H9 (cell line): ENCODE measurements around the gene C4orf51. TPM values are rescaled to one million over a fixed set of nuclear protein-coding genes. Genes with fewer than 3 reads are reported as not detected.

Source experiments
- DNase-seq: peaks from one replicate; pipeline ENCODE4 v3.0.0-alpha.2; 2017
- H2AFZ ChIP-seq: one replicate; pipeline ENCODE4 v1.6.1; 2013; ENCODE audit warnings: mild to moderate bottlenecking, low read length, control low read depth, moderate library complexity
- H2AK5ac ChIP-seq: 2 replicates; pipeline ENCODE4 v1.6.1; 2013; ENCODE audit warnings: low read length, control low read depth, mixed read lengths; ENCODE audit not compliant: insufficient read length
- H2BK120ac ChIP-seq: one replicate; pipeline ENCODE4 v1.6.1; 2013; ENCODE audit warnings: low read depth, mild to moderate bottlenecking, low read length, control low read depth, inconsistent platforms; ENCODE audit not compliant: poor library complexity, severe bottlenecking
- H2BK12ac ChIP-seq: 2 replicates; pipeline ENCODE4 v1.6.1; 2013; ENCODE audit warnings: low read length, control low read depth, mixed read lengths, low read depth; ENCODE audit not compliant: insufficient read length
- H2BK15ac ChIP-seq: 2 replicates; pipeline ENCODE4 v1.6.1; 2013; ENCODE audit warnings: low read depth, low read length, control low read depth
- H2BK20ac ChIP-seq: one replicate; pipeline ENCODE4 v1.6.1; 2013; ENCODE audit warnings: low read depth, mild to moderate bottlenecking, low read length, control low read depth, inconsistent platforms; ENCODE audit not compliant: poor library complexity, severe bottlenecking
- H2BK5ac ChIP-seq: 2 replicates; pipeline ENCODE4 v1.6.1; 2013; ENCODE audit warnings: low read length, control low read depth, mixed read lengths; ENCODE audit not compliant: insufficient read length
- H3K14ac ChIP-seq: 2 replicates; pipeline ENCODE4 v1.6.1; 2013; ENCODE audit warnings: low read length, control low read depth; ENCODE audit not compliant: insufficient read depth
- H3K18ac ChIP-seq: 2 replicates; pipeline ENCODE4 v1.6.1; 2013; ENCODE audit warnings: low read depth, mild to moderate bottlenecking, mixed read lengths, low read length, control low read depth; ENCODE audit not compliant: insufficient read length
- H3K23ac ChIP-seq: 2 replicates; pipeline ENCODE4 v1.6.1; 2013; ENCODE audit warnings: low read length, control low read depth, mixed read lengths, low read depth; ENCODE audit not compliant: insufficient read length
- H3K23me2 ChIP-seq: 2 replicates; pipeline ENCODE4 v1.6.1; 2013; ENCODE audit warnings: low read depth, mild to moderate bottlenecking, mixed read lengths, low read length, control low read depth; ENCODE audit not compliant: insufficient read length, poor library complexity, severe bottlenecking
- H3K27ac ChIP-seq: 2 replicates; pipeline ENCODE4 v1.5.1; 2013; ENCODE audit warnings: low read length, control low read depth, mixed read lengths, low read depth; ENCODE audit not compliant: insufficient read length
- H3K27me3 ChIP-seq: 2 replicates; pipeline ENCODE4 v1.6.1; 2013; ENCODE audit warnings: low read length, control low read depth, inconsistent platforms; ENCODE audit not compliant: insufficient read depth
- H3K4ac ChIP-seq: 2 replicates; pipeline ENCODE4 v1.6.1; 2013; ENCODE audit warnings: low read depth, mild to moderate bottlenecking, control low read depth, inconsistent platforms, low read length, moderate library complexity
- H3K4me1 ChIP-seq: 2 replicates; pipeline ENCODE4 v1.6.1; 2013; ENCODE audit warnings: low read length, control low read depth, inconsistent platforms; ENCODE audit not compliant: insufficient read depth
- H3K4me2 ChIP-seq: 2 replicates; pipeline ENCODE4 v1.6.1; 2013; ENCODE audit warnings: low read length, control low read depth, mixed read lengths; ENCODE audit not compliant: insufficient read length, insufficient read depth
- H3K56ac ChIP-seq: 2 replicates; pipeline ENCODE4 v1.6.1; 2013; ENCODE audit warnings: low read depth, mild to moderate bottlenecking, mixed read lengths, low read length, control low read depth; ENCODE audit not compliant: insufficient read length
- H3K79me1 ChIP-seq: 2 replicates; pipeline ENCODE4 v1.6.1; 2013; ENCODE audit warnings: low read depth, mild to moderate bottlenecking, moderate library complexity, low read length, control low read depth, inconsistent platforms; ENCODE audit not compliant: insufficient read depth, poor library complexity, severe bottlenecking
- H3K79me2 ChIP-seq: 2 replicates; pipeline ENCODE4 v1.6.1; 2013; ENCODE audit warnings: low read length, control low read depth, inconsistent platforms; ENCODE audit not compliant: insufficient read depth
- H3K9ac ChIP-seq: 2 replicates; pipeline ENCODE4 v1.6.1; 2013; ENCODE audit warnings: low read length, control low read depth, mixed read lengths; ENCODE audit not compliant: insufficient read length; ENCODE audit errors: extremely low read depth
- H3K9me3 ChIP-seq: one replicate; pipeline ENCODE4 v1.6.1; 2013; ENCODE audit warnings: low read depth, low read length, inconsistent platforms; ENCODE audit not compliant: control insufficient read depth
- H3T11ph ChIP-seq: one replicate; pipeline ENCODE4 v1.6.1; 2013; ENCODE audit warnings: mild to moderate bottlenecking, low read length, control low read depth, inconsistent platforms
- H4K20me1 ChIP-seq: one replicate; pipeline ENCODE4 v1.6.1; 2013; ENCODE audit not compliant: control insufficient read depth, insufficient read length, insufficient read depth
- H4K5ac ChIP-seq: 2 replicates; pipeline ENCODE4 v1.6.1; 2013; ENCODE audit warnings: low read depth, mild to moderate bottlenecking, mixed read lengths, low read length, control low read depth; ENCODE audit not compliant: insufficient read length
- H4K8ac ChIP-seq: replicated peaks from 2 replicates; pipeline ENCODE4 v1.6.1; 2013; ENCODE audit warnings: low read length, control low read depth, mixed read lengths, low read depth; ENCODE audit not compliant: insufficient read length
- H4K91ac ChIP-seq: 2 replicates; pipeline ENCODE4 v1.6.1; 2013; ENCODE audit warnings: low read depth, mild to moderate bottlenecking, moderate library complexity, mixed read lengths, low read length, control low read depth; ENCODE audit not compliant: insufficient read length
- H3K27ac Mint-ChIP-seq, 3 experiments: 2 replicates in 2 of 3; 3 replicates in 1 of 3; pipeline ENCODE4 v1.8.0; 2020 to 2021; ENCODE audit warnings: mixed read lengths in 3 of 3, mild to moderate bottlenecking in 1 of 3, moderate library complexity in 1 of 3
- H3K27me3 Mint-ChIP-seq: 2 replicates; pipeline ENCODE4 v1.8.0; 2021; ENCODE audit warnings: low read depth, mild to moderate bottlenecking, moderate library complexity, mixed read lengths
- H3K36me3 Mint-ChIP-seq, 3 experiments: 2 replicates in 2 of 3; 3 replicates in 1 of 3; pipeline ENCODE4 v1.8.0; 2020 to 2021; ENCODE audit warnings: low read depth in 3 of 3, mixed read lengths in 3 of 3; ENCODE audit not compliant: insufficient read depth in 1 of 3
- H3K4me1 Mint-ChIP-seq, 2 experiments: 2 replicates each; pipeline ENCODE4 v1.8.0; 2020; ENCODE audit warnings: mixed read lengths in 2 of 2
- H3K4me3 Mint-ChIP-seq, 2 experiments: 2 replicates in 1 of 2; 3 replicates in 1 of 2; pipeline ENCODE4 v1.8.0; 2020 to 2021; ENCODE audit warnings: mild to moderate bottlenecking in 2 of 2, mixed read lengths in 2 of 2, moderate library complexity in 1 of 2
- H3K9me3 Mint-ChIP-seq, 2 experiments: 2 replicates in 1 of 2; 3 replicates in 1 of 2; pipeline ENCODE4 v1.8.0; 2020; ENCODE audit warnings: mild to moderate bottlenecking in 2 of 2, mixed read lengths in 2 of 2, moderate library complexity in 1 of 2
- WGBS: extraction: QIAGEN DNeasy Blood & Tissue Kit; methylation state at CpG from one replicate; pipeline ENCODE4 v1.1.7; 2013; ENCODE audit warnings: missing lambda C conversion rate, low lambda C conversion rate, mixed read lengths; ENCODE audit not compliant: insufficient read length; ENCODE audit errors: extremely low coverage; 5-methylcytosine and 5-hydroxymethylcytosine counted together
- total RNA-seq: library from RNA; stranded (reverse); gene quantifications from 2 replicates; pipeline ENCODE4 v1.2.1, GENCODE V29; 2021
- TF ChIP-seq, protein P1 (sequence below): fragments of 200-600 bp; sonication (generic); conservative IDR thresholded peaks from 3 replicates; pipeline ENCODE4 v1.8.0; 2021; ENCODE audit warnings: antibody characterized with exemption, mild to moderate bottlenecking

Gene C4orf51
- total RNA-seq, 1 experiment from 2014 or later = 6.0 TPM

DNA sequence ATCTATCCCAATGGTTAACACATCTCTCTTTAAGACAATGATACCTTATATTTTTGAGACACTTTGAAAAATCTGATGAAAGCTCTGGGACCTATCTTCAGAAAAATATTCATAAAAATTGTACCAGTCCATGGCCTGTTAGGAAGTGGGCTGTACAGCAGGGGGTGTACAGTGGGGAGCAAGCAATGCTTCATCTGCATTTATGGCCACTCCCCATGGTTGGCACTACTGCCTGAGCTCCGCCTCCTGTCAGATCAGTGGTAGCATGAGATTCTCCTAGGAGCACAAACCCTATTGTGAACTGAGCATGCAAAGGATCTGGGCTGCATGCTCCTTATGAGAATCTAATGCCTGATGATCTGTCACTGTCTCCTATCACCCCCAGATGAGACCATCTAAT is 42.6 kb downstream of the C4orf51 start:
- H2BK12ac ChIP-seq = no peak overlapping the region
- no peak overlapping the region for H3K23ac ChIP-seq
- no peak overlapping the region for H3K18ac ChIP-seq
- H2BK15ac ChIP-seq = no peak overlapping the region
- H2BK20ac ChIP-seq = no peak overlapping the region
- no peaks in the 10 kb centered on the region for H3K79me2 ChIP-seq
- H2BK120ac ChIP-seq = no peak overlapping the region
- H3K9ac ChIP-seq = no peak overlapping the region
- peaks cover 3% of the 10 kb centered on the region; the same call in 1 of the 2 replicates for H3K4me1 ChIP-seq
- peaks cover 8% of the 10 kb centered on the region for H3K9me3 ChIP-seq
- peaks cover 10 to 12% of the 10 kb centered on the region in 2 experiments for H3K4me1 Mint-ChIP-seq
- H3K4ac ChIP-seq = no peak overlapping the region
- H3K36me3 Mint-ChIP-seq = peaks cover 4 to 29% (median 12%) of the 10 kb centered on the region in 3 experiments
- no peaks in the 10 kb centered on the region for H4K20me1 ChIP-seq
- no peak overlapping the region for H4K91ac ChIP-seq
- no peak overlapping the region for H3K27ac ChIP-seq
- H2AK5ac ChIP-seq = no peak overlapping the region
- no peak overlapping the region for H3K4me3 Mint-ChIP-seq
- no peak overlapping the region for H4K5ac ChIP-seq
- H3T11ph ChIP-seq = no peak overlapping the region
- H3K4me2 ChIP-seq = no peak overlapping the region
- no peak overlapping the region for H3K56ac ChIP-seq
- no peak overlapping the region for H4K8ac ChIP-seq
- TF ChIP-seq, protein P1, sequence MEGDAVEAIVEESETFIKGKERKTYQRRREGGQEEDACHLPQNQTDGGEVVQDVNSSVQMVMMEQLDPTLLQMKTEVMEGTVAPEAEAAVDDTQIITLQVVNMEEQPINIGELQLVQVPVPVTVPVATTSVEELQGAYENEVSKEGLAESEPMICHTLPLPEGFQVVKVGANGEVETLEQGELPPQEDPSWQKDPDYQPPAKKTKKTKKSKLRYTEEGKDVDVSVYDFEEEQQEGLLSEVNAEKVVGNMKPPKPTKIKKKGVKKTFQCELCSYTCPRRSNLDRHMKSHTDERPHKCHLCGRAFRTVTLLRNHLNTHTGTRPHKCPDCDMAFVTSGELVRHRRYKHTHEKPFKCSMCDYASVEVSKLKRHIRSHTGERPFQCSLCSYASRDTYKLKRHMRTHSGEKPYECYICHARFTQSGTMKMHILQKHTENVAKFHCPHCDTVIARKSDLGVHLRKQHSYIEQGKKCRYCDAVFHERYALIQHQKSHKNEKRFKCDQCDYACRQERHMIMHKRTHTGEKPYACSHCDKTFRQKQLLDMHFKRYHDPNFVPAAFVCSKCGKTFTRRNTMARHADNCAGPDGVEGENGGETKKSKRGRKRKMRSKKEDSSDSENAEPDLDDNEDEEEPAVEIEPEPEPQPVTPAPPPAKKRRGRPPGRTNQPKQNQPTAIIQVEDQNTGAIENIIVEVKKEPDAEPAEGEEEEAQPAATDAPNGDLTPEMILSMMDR = no peak
- H3K9me3 Mint-ChIP-seq = peaks cover 8 to 14% of the 10 kb centered on the region in 2 experiments
- H2BK5ac ChIP-seq = no peak overlapping the region
- H2AFZ ChIP-seq = no peak overlapping the region
- no CpG with 5 or more reads among the region's 1 CpG for WGBS
- no peaks in the 10 kb centered on the region for H3K79me1 ChIP-seq
- H3K27ac Mint-ChIP-seq = no peak overlapping the region
- H3K14ac ChIP-seq = no peak overlapping the region
- no peaks in the 10 kb centered on the region for H3K23me2 ChIP-seq
- no peaks in the 10 kb centered on the region for H3K27me3 ChIP-seq
- DNase-seq = no peak
- no peaks in the 10 kb centered on the region for H3K27me3 Mint-ChIP-seq
